Stimulated activated CD4-positive, alpha-beta T cell treated with anti-CD3 and anti-CD28 coated beads, TNF-alpha, amount 100 ng/mL, for 1 hour (primary cell): ENCODE data around the gene TMEM131.
A peak's percentile ranks its signal among the peaks of the same experiment; 100 is the strongest.
"Not testable (repeated sequence)": the region's sequence is repeated elsewhere in the genome, so short reads cannot be mapped to it uniquely, and the experiment has no call there.

ENCODE experiments used
- DNase-seq, 3 donors: peaks; one replicate each; pipeline ENCODE4 v3.0.0-alpha.2; 2020; ENCODE audit warnings: low read depth in 3 of 3, low spot score in 1 of 3

TMEM131 gene

GRCh38 chr2:97995734-97996624, at the start of gene TMEM131:
TMEM131 (minus strand) TSS chr2:97995948; CDS start chr2:97995662, 286 bp downstream.
- DNase-seq = peak; percentile 84 to 97 (median 93)

- not testable (repeated sequence) for DNase-seq
Measured at GRCh38 chr2:98044730-98045129, 49.0 kb upstream of the TMEM131 start.

GRCh38 chr2:98043101-98043500, 47.4 kb upstream of the TMEM131 start:
- no peak for DNase-seq

GRCh38 chr2:98040331-98040939, 44.7 kb upstream of the TMEM131 start:
- no peak for DNase-seq

- no peak for DNase-seq
Measured at GRCh38 chr2:98039085-98039756, 43.5 kb upstream of the TMEM131 start.

- no peak for DNase-seq
Measured at GRCh38 chr2:98037666-98038336, 42.1 kb upstream of the TMEM131 start.

- DNase-seq = no peak
Measured at GRCh38 chr2:98037206-98037605, 41.5 kb upstream of the TMEM131 start.

GRCh38 chr2:98036349-98037000, 40.7 kb upstream of the TMEM131 start:
- DNase-seq = no peak

- DNase-seq = no peak
Measured at GRCh38 chr2:98034745-98035144, 39.0 kb upstream of the TMEM131 start.

GRCh38 chr2:98032086-98032485, 36.3 kb upstream of the TMEM131 start:
- DNase-seq = no peak

GRCh38 chr2:98029718-98030222, 34.0 kb upstream of the TMEM131 start:
- DNase-seq = no peak

- DNase-seq = no peak
Measured at GRCh38 chr2:98028931-98029717, 33.4 kb upstream of the TMEM131 start.

- no peak for DNase-seq
Measured at GRCh38 chr2:98028101-98028561, 32.4 kb upstream of the TMEM131 start.

- no peak for DNase-seq
Measured at GRCh38 chr2:98027538-98027937, 31.8 kb upstream of the TMEM131 start.

- no peak for DNase-seq
Measured at GRCh38 chr2:98026927-98027522, 31.3 kb upstream of the TMEM131 start.

- DNase-seq = no peak
Measured at GRCh38 chr2:98026292-98026691, 30.5 kb upstream of the TMEM131 start.

GRCh38 chr2:98025481-98026037, 29.8 kb upstream of the TMEM131 start:
- no peak for DNase-seq

GRCh38 chr2:98022067-98022466, 26.3 kb upstream of the TMEM131 start:
- not testable (repeated sequence) for DNase-seq
